ENCODE data around the gene PLA2G12A.

The PLA2G12A gene

DNA sequence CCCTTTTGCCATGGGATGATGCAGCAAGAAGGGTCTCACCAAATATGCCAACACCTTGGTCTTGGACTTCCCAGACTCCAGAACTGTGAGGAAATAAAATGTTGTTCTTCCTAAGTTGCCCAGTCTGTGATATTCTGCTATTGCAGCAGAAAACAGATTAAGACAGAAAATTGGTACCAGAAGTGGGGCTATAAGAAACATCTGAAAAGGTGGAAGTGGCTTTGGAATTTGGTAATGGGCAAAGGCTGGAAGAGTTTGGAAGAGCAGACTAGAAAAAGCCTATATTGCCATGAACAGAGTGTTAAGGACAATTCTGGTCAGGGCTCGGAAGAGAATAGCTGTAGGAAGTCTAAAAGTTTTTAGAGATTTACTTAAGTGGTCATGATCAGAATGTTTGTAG lies 54.0 kb downstream of the PLA2G12A start:
- DNase-seq: no peak

DNA sequence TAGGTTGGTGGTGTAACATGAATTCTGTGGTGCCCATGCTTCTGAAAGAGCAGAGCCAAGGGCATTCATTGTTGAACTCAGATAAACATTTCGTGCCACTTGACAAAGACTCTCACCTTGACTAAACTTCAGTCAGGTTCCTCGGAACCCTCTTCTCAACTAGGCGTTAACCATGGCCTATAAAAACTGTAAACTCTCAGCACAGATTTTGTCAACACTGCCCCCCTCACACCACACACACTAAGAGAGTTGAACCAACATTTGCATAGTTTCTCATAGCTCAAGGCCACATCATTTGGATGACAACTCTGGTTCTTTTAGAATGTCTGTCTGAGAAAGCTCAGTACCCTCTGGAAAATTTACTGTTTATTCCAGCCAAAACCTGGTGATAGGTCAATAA lies 54.7 kb downstream of the PLA2G12A start:
- DNase-seq: no peak

DNA sequence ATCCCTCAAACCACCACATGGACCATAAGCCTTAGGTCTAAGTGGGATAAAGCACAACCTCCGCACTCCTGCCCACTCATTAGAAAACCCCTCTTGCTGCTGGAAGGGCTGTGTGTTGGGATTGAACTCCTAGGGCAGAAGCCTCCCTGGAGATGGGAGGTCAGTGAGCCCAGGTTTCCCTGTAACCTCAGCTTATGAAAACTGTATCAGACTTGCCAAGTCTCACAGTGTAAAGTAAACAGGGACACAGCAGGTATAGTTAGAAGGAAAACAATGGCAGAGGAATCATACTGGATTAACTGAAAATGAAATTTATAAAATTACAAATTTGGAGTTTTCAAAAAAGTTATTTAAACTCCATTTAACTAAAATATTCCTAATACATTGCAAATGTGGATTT lies 56.6 kb downstream of the PLA2G12A start:
- DNase-seq: no peak

DNA sequence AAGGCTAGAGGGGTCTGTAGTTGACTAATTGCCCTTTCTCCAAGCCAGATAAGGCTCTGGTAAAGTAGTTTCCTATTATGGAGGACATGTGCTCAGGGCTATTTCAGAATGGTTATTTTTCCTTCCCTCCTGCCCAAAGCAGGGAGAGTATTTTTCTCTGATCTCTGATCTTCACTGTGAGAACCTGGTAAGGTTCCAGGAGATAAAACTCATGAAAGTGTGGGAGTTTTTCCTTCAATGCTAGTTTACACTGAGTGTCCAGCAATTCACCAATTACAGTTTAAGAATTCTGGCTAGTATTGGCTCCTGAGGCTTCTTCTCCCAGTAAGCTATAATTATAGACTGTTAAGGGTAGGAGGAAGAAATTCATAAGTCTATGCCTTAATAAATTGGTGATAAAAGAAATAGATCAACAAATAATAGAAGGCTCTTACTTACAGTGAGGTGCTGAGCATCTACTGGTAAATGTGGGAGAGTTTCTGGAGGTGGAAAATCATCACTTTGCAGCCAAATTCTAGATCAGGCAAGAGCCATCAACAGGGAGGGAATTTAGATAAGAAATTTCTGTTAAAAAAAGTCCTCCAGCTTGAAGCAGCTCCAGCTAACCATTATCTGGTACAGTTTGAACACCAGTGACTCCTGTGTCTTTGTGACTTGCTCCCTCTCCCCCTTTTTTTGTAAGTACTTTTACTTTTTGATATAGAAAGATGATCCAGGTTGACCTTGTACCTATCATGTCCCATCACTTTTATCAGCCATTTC lies 57.5 kb downstream of the PLA2G12A start:
- DNase-seq: no peak

DNA sequence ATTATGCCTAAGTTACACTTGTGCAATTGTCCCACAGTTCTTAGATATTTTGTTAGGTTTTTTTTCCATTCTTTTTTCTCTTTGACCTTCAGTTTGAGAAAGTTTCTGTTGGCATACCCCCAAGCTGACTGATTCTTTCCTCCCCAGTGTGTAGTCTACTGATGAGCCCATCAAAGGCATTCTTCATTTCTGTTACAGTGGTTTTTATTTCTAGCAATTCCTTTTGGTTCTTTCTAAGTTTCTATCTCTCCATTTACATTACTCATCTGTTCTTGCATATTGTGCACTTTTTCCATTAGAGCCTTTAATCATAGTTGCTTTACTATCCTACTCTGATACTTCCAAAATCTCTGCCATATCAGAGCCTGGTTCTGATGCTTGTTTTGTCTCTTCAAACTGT lies 58.5 kb downstream of the PLA2G12A start:
- no peak for DNase-seq

DNA sequence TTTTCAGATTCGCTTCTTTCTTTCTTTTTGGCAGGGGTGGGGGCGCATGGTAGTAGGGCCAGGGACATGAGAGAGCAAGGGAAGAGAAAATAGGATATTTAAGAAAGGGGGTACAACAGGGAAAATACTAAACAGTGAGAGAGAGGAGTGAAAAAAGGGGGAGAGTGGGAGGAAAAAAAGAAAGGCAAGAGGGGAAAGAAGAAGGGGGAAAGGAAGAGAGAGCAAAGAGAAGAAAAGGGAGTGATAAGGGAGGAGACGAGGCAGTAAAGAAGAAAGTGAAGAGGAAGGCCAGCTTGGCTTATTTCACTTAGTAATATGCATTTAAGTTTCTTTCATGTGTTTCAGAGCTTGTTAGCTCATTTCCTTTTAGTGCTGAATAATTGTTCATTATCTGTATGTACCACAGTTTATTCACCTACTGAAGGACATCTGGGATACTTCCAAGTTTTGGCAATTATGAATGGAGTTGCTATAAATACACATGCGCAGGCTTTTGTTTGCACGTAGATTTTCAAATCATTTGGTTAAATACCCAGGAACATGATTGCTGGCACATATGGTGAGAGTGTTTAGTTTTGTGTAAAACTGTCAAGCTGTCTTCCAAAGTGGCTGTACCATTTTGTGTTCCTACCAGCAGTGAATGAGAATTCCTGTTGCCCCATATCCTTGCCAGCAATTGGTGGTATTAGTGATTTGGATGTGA lies 63.9 kb downstream of the PLA2G12A start:
- DNase-seq: no peak

DNA sequence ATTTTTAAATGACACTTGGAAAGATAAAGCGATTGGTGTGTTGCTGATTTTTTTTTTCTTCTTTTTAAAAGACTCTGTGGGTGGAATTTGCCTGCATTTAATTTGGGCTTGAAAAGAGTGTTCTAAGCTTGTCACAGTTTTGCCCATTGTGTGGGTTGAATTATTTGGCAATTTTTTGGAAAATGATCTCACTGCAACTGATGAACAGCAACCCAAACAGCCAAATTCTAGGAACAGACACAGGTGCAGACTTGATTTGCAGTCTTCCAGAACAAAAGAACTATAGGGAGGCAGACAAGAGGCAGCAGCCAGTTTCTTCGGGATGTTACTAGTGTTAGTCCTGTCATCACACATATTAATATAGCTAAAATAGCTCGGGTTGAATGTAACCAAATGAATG lies 67.1 kb downstream of the PLA2G12A start:
- no peak for DNase-seq

DNA sequence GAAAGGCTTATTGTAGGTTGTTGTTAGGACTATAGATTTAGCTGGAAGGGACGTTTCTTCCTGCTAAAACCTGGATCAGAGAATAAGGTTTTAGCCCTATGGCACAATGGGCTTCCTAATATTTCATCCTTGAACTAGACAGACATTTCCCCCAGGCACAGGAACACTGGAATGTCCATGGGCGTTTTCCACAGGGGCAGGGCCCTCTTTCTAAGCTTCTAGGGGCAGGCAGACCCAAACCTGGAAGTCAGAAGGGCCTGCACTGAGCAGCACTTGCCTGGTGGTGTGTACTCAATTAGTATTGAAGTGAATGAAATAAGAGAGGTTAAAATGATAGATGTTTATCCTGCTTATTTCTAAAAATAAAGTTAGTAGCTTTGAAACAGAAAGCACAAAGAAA lies 67.8 kb downstream of the PLA2G12A start:
- DNase-seq: no peak
